ENCODE results near the gene SEC31A. TPM values are rescaled to one million over a fixed set of nuclear protein-coding genes. Genes with fewer than 3 reads are reported as not detected.

The SEC31A gene
- total and polyA plus RNA-seq, 2 donors (not counting 1 experiment from before 2014, with no cell fraction given), result 52.7 to 134 TPM

GRCh38 chr4:82825425-82825824, 65.5 kb downstream of the SEC31A start:
- Mint-ChIP-seq H3K27ac (no peak overlapping the region), H3K27me3 (no peaks in the 10 kb centered on the region), H3K9me3 (ENCODE audit: insufficient read depth) (no peaks in the 10 kb centered on the region), H3K4me1 (no peaks in the 10 kb centered on the region), H3K4me3 (no peak overlapping the region)
- Histone ChIP-seq H3K79me2 (ENCODE audit: control insufficient read depth, insufficient read depth, low read length) (no peaks in the 10 kb centered on the region), H3K9ac (ENCODE audit: low read length) (no peak overlapping the region), H3K4me1 (ENCODE audit: control insufficient read depth in 2 of 2, insufficient read depth in 2 of 2, low read length in 2 of 2) (no peaks in the 10 kb centered on the region), H3K27ac (ENCODE audit: low read length in 2 of 2) (no peak overlapping the region), H2AFZ (ENCODE audit: insufficient read depth, low read depth, low read length, poor library complexity, severe bottlenecking) (no peak overlapping the region), H3K36me3 (replicated peaks in 1 of 2; ENCODE audit: control extremely low read depth in 1 of 2, control insufficient read depth in 1 of 2, extremely low read depth in 1 of 2, insufficient read depth in 2 of 2, low read length in 1 of 2) (peaks cover 0 to 70% of the 10 kb centered on the region in 2 experiments), H3K4me3 (ENCODE audit: control extremely low read depth in 1 of 5, extremely low read depth in 1 of 5, insufficient read depth in 1 of 5, low read depth in 2 of 5, low read length in 4 of 5) (no peak overlapping the region), H4K20me1 (ENCODE audit: control insufficient read depth, insufficient read depth, low read length, poor library complexity, severe bottlenecking) (no peaks in the 10 kb centered on the region), H3K4me2 (replicated peaks; ENCODE audit: low read depth, low read length, poor library complexity, severe bottlenecking) (no peak overlapping the region), H3K9me3 (ENCODE audit: control extremely low read depth in 1 of 3, control insufficient read depth in 2 of 3, insufficient read depth in 1 of 3, low read length in 2 of 3) (no peaks in the 10 kb centered on the region), H3K27me3 (replicated peaks in 1 of 4; ENCODE audit: control extremely low read depth in 1 of 4, control insufficient read depth in 3 of 4, insufficient read depth in 4 of 4, low read length in 3 of 4) (no peaks in the 10 kb centered on the region)
- DNase-seq (no peak), ATAC-seq (ENCODE audit: low read depth) (no peak)
- intact Hi-C loops (cut with micrococcal nuclease), result no loop called here
- POLR2A ChIA-PET, result no interaction called here
- no peak for TF ChIP-seq CTCF (IDR thresholded peaks at IDR 0.05)
- TF ChIP-seq EZH2 (IDR thresholded peaks at IDR 0.05; ENCODE audit: borderline replicate concordance, insufficient read depth, low read depth, low read length, poor library complexity, severe bottlenecking), result no peak
- CTCF ChIA-PET, result no interaction called here
- WGBS (ENCODE audit: insufficient coverage), result 97% methylated on average over 3 of the region's 3 CpGs

- H3K4me1 ChIP-seq (ENCODE audit: control insufficient read depth in 2 of 2, insufficient read depth in 2 of 2, low read length in 2 of 2), result no peaks in the 10 kb centered on the region
- WGBS (ENCODE audit: insufficient coverage), result 100% methylated on average over 2 of the region's 5 CpGs
- no peak overlapping the region for H3K4me2 ChIP-seq (replicated peaks; ENCODE audit: low read depth, low read length, poor library complexity, severe bottlenecking)
- DNase-seq (no peak), ATAC-seq (ENCODE audit: low read depth) (no peak)
- CTCF ChIA-PET, result no interaction called here
- no peak overlapping the region for H3K4me3 ChIP-seq (ENCODE audit: control extremely low read depth in 1 of 5, extremely low read depth in 1 of 5, insufficient read depth in 1 of 5, low read depth in 2 of 5, low read length in 4 of 5)
- H3K4me3 Mint-ChIP-seq, result no peak overlapping the region
- no peak overlapping the region for H3K9ac ChIP-seq (ENCODE audit: low read length)
- H3K27ac Mint-ChIP-seq, result no peak overlapping the region
- H4K20me1 ChIP-seq (ENCODE audit: control insufficient read depth, insufficient read depth, low read length, poor library complexity, severe bottlenecking), result no peaks in the 10 kb centered on the region
- H3K9me3 ChIP-seq (ENCODE audit: control extremely low read depth in 1 of 3, control insufficient read depth in 2 of 3, insufficient read depth in 1 of 3, low read length in 2 of 3), result no peaks in the 10 kb centered on the region
- no peaks in the 10 kb centered on the region for H3K9me3 Mint-ChIP-seq (ENCODE audit: insufficient read depth)
- intact Hi-C loops (cut with micrococcal nuclease), result no loop called here
- no peaks in the 10 kb centered on the region for H3K27me3 ChIP-seq (replicated peaks in 1 of 4; ENCODE audit: control extremely low read depth in 1 of 4, control insufficient read depth in 3 of 4, insufficient read depth in 4 of 4, low read length in 3 of 4)
- no peak overlapping the region for H2AFZ ChIP-seq (ENCODE audit: insufficient read depth, low read depth, low read length, poor library complexity, severe bottlenecking)
- POLR2A ChIA-PET, result no interaction called here
- H3K36me3 ChIP-seq (replicated peaks in 1 of 2; ENCODE audit: control extremely low read depth in 1 of 2, control insufficient read depth in 1 of 2, extremely low read depth in 1 of 2, insufficient read depth in 2 of 2, low read length in 1 of 2), result peaks cover 0 to 71% of the 10 kb centered on the region in 2 experiments
- no peaks in the 10 kb centered on the region for H3K4me1 Mint-ChIP-seq
- TF ChIP-seq EZH2 (IDR thresholded peaks at IDR 0.05; ENCODE audit: borderline replicate concordance, insufficient read depth, low read depth, low read length, poor library complexity, severe bottlenecking), result no peak
- TF ChIP-seq CTCF (IDR thresholded peaks at IDR 0.05), result no peak
- no peak overlapping the region for H3K27ac ChIP-seq (ENCODE audit: low read length in 2 of 2)
- no peaks in the 10 kb centered on the region for H3K27me3 Mint-ChIP-seq
- H3K79me2 ChIP-seq (ENCODE audit: control insufficient read depth, insufficient read depth, low read length), result no peaks in the 10 kb centered on the region
These were observed 67.9 kb downstream of the SEC31A start for GRCh38 chr4:82823062-82823461.

Data from B cell (primary cell).